Esophagus muscularis mucosa (tissue), 4 donors: ENCODE data around the gene KLHL11.

Source experiments
- EP300 ChIP-seq: sonication (generic); formaldehyde crosslinking; IDR thresholded peaks from one replicate; pipeline ENCODE4 v1.6.1; 2017; ENCODE audit warnings: antibody characterized with exemption
- POLR2A ChIP-seq: fragments of 450-650 bp; IDR thresholded peaks from one replicate; pipeline ENCODE4 v1.6.1; 2017; ENCODE audit warnings: antibody characterized with exemption, moderate library complexity, mild to moderate bottlenecking, low read depth
- TF ChIP-seq, protein P1 (sequence below), 3 experiments: fragments of 200-600 bp in 2 of 3; fragments of 450-650 bp in 1 of 3; sonication (generic) in 2 of 3; IDR thresholded peaks; one replicate each; pipeline ENCODE4 v1.5.1; 2017 to 2019; ENCODE audit warnings: antibody characterized with exemption in 3 of 3, mild to moderate bottlenecking in 2 of 3, moderate library complexity in 1 of 3

DNA sequence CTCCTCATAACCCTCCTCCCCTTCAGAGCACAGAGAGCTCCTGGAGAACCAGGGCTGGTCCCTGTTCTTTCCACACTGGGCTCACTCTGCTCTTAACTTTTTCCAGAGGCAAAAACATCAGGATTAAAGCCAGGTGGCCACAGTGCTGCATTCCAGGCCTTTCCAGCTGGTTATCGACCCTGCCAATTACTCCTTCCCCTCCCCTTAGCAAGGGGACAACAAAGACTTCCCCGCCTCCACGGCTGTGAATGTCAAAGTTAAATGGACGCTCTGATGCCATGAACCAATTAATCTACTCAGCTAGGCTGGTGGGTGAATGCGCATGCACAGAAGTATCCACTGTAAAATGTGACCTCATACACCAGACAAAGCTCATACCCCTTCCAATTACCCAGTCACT, 30.4 kb upstream of the KLHL11 start:
- TF ChIP-seq, protein P1, sequence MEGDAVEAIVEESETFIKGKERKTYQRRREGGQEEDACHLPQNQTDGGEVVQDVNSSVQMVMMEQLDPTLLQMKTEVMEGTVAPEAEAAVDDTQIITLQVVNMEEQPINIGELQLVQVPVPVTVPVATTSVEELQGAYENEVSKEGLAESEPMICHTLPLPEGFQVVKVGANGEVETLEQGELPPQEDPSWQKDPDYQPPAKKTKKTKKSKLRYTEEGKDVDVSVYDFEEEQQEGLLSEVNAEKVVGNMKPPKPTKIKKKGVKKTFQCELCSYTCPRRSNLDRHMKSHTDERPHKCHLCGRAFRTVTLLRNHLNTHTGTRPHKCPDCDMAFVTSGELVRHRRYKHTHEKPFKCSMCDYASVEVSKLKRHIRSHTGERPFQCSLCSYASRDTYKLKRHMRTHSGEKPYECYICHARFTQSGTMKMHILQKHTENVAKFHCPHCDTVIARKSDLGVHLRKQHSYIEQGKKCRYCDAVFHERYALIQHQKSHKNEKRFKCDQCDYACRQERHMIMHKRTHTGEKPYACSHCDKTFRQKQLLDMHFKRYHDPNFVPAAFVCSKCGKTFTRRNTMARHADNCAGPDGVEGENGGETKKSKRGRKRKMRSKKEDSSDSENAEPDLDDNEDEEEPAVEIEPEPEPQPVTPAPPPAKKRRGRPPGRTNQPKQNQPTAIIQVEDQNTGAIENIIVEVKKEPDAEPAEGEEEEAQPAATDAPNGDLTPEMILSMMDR (IDR thresholded peaks at IDR 0.05), result no peak
- no peak for TF ChIP-seq POLR2A
- TF ChIP-seq EP300, result no peak
